ENCODE results near the gene KHSRP.
A peak's percentile ranks its signal among the peaks of the same experiment; 100 is the strongest.

KHSRP gene

DNA sequence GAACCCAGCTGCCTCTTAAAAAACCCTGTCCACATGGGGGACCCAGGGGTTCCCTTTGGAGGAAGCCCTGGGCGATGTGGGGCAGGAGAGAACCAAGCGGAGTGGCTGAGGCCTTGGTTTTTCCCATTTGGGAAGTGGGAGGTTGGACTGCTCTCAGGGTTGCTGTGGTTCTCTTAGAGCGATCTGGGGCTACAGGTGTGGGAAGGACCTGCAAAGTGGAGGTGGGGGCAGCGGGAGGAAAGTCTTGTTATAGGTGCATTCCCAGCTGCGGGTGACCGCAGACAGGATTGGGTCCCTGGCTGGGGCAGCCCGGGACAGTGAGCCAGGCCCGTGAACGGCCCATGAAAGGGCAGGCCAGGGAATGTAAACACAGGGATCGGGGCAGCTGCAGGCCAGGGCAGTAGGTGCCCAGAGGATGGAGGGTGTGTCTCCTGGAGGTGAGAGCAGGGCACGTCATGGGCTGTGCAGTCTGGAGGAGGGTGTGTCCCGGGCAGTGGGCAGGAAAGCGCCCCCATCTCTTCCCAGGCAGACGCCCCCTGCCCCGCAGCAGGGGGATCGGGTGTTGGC lies 34.2 kb upstream of the KHSRP start:
- peak overlapping the region; percentile 69 for H3K4me3 ChIP-seq (ENCODE audit: low read depth, low read length)
- TF ChIP-seq, protein P1, sequence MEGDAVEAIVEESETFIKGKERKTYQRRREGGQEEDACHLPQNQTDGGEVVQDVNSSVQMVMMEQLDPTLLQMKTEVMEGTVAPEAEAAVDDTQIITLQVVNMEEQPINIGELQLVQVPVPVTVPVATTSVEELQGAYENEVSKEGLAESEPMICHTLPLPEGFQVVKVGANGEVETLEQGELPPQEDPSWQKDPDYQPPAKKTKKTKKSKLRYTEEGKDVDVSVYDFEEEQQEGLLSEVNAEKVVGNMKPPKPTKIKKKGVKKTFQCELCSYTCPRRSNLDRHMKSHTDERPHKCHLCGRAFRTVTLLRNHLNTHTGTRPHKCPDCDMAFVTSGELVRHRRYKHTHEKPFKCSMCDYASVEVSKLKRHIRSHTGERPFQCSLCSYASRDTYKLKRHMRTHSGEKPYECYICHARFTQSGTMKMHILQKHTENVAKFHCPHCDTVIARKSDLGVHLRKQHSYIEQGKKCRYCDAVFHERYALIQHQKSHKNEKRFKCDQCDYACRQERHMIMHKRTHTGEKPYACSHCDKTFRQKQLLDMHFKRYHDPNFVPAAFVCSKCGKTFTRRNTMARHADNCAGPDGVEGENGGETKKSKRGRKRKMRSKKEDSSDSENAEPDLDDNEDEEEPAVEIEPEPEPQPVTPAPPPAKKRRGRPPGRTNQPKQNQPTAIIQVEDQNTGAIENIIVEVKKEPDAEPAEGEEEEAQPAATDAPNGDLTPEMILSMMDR (IDR thresholded peaks at IDR 0.05; ENCODE audit: low read depth, low read length) = no peak

DNA sequence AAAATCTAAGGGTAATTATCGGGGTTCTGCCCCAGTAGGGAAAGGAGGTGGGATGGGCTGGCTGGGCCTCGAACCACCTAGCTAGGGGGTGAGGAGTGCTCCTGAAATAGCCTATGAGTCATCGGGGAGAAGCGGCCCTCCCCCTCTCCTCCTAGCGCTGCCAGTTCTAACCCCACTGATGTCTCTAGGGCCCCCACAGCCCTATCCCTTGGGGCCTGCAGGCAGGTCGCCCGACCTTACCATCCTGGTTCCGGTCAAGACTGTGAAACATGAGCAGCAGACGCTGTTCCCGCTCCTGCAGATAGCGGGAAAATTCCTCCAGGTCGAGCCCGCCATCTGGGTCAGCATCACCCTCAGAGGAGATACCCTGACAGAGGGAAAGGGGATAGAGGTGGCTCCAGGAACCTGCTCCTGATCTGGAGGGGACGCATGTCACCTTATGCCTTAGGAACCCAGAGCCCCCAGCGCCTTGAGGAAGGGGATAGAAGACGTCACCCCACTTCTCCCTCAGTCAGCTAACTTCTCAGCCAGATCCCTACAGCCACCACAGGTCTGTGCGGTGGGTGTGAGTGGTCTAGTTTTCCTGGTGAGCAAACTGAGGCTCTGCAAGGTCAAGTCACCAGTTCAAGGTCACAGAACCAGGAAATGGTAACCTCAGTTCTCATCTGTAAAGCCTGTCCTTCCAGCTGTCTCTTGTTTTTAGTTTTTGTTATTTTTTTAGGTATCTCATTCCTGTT lies 33.5 kb upstream of the KHSRP start:
- TF ChIP-seq, protein P1 (IDR thresholded peaks at IDR 0.05; ENCODE audit: low read depth, low read length) = no peak
- no peak overlapping the region for H3K4me3 ChIP-seq (ENCODE audit: low read depth, low read length)

DNA sequence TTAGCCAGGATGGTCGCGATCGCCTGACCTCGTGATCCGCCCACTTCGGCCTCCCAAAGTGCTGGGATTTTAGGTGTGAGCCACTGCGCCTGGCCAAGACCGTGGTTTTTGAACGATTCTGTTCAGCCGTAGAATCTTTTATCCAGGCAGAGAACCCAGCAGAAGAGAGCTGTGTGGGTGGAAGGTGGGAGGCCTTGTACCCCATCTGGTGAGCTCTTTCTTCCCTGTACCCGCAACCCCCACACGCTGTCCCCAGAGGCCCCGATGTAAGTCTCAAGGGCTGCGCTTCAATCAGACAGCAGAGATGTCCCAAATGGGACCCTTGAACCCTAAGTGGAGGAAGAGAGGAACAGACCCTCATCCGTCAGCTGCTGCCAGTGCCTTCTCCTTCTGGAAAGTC lies 31.3 kb upstream of the KHSRP start:
- no peak overlapping the region for H3K4me3 ChIP-seq (ENCODE audit: low read depth, low read length)
- TF ChIP-seq, protein P1 (IDR thresholded peaks at IDR 0.05; ENCODE audit: low read depth, low read length) = no peak

DNA sequence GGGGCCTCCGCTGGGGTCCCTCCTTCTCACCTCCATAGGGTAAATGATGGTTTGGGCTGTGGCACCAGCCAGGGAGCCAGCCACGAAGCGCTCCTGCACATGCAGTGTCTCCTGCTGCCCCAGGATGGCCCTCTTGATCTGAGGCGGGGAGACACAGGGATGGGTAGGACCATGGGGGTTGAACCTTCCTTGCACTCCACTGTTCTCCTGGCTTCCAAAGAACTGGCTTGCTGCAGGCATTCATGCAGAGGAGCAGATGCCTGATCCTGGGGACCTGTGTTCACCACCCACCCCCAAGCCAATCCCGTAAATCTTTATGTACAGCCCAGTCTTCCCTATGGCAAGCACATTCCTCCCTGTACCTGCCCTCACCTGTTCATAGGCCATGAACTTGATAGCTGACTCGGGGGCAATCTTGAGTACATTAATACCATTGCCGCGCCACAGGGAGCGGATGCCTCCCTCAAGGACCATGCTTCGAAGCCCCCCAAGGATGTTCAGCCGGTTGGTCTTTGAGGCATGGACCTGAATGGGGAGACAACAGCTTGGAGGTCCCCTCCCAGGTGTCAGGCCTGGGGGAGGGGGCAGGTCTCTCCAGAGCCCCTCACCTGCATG lies 29.4 kb upstream of the KHSRP start:
- TF ChIP-seq, protein P1 (IDR thresholded peaks at IDR 0.05; ENCODE audit: low read depth, low read length) = no peak

DNA sequence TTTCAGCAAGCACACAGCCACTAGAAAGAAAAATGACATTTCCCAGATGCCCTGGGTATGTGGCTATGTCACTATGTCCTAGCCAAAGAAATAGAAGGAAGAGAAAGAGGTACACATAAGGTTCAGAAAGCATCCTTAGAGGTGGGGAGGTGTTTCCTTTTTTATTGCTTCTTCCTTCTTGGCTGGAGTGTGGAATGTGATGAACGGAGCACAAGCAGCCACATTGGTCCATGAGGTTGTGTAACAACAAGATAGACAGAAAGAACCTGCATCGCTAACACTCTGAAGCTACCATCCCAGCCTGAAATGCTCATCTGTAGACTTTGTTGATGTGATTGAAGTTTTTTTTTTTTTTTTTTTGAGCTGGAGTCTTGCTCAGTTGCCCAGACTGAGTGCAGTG lies 28.3 kb upstream of the KHSRP start:
- TF ChIP-seq, protein P1 (IDR thresholded peaks at IDR 0.05; ENCODE audit: low read depth, low read length) = no peak
- H3K4me3 ChIP-seq (ENCODE audit: low read depth, low read length) = no peak overlapping the region

More for the DNA sequence above, 29.4 kb upstream of the KHSRP start:
- H3K4me3 ChIP-seq (ENCODE audit: low read depth, low read length) = no peak overlapping the region

DNA sequence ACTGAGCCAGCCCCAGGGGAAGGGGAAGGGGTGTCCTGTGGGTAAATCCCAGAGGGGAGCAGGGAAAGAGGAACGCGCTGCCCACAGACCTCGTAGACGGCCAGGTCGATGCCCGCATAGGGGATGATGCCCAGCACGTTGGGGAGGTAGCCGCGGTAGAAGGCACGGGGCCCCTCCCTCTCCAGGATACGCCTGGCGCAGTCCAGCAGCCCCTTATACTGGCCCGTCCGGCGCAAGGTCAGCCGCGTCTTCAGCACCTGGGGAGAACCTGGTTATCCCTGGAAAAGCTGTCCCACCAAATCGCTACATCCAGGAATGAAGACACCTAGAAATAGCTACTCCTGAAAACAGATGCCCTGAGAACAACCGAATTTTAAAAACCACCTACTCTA lies 27.6 kb upstream of the KHSRP start:
- H3K4me3 ChIP-seq (ENCODE audit: low read depth, low read length) = no peak overlapping the region
- TF ChIP-seq, protein P1 (IDR thresholded peaks at IDR 0.05; ENCODE audit: low read depth, low read length) = no peak

Measured in WI38 (cell line).